RPMI8226 (cell line): Measurements from ENCODE around the gene GTF2E1.
"Not testable (repeated sequence)": the region's sequence is repeated elsewhere in the genome, so short reads cannot be mapped to it uniquely, and the experiment has no call there.

Source experiments
- DNase-seq: peaks from one replicate; pipeline ENCODE4 v3.0.0-alpha.2; 2015

Gene GTF2E1

GRCh38 chr3:120758551-120758950 lies 16.0 kb downstream of the GTF2E1 start:
- DNase-seq, result not testable (repeated sequence)

GRCh38 chr3:120762615-120763014 lies 20.1 kb downstream of the GTF2E1 start:
- DNase-seq, result no peak

GRCh38 chr3:120763601-120764000 lies 21.1 kb downstream of the GTF2E1 start:
- no peak for DNase-seq

GRCh38 chr3:120764206-120764605 lies 21.7 kb downstream of the GTF2E1 start:
- no peak for DNase-seq

- DNase-seq, result no peak
These were observed 23.4 kb downstream of the GTF2E1 start for GRCh38 chr3:120765830-120766493.

- DNase-seq, result no peak
These were observed 24.0 kb downstream of the GTF2E1 start for GRCh38 chr3:120766576-120766975.

- no peak for DNase-seq
These were observed 24.6 kb downstream of the GTF2E1 start for GRCh38 chr3:120767106-120767505.

GRCh38 chr3:120769436-120769835 lies 26.9 kb downstream of the GTF2E1 start:
- DNase-seq, result no peak

- no peak for DNase-seq
These were observed 28.3 kb downstream of the GTF2E1 start for GRCh38 chr3:120770891-120771290.

GRCh38 chr3:120772081-120772480 lies 29.5 kb downstream of the GTF2E1 start:
- no peak for DNase-seq

- no peak for DNase-seq
These were observed 31.4 kb downstream of the GTF2E1 start for GRCh38 chr3:120773932-120774331.

- DNase-seq, result no peak
These were observed 32.9 kb downstream of the GTF2E1 start for GRCh38 chr3:120775411-120775810.

GRCh38 chr3:120778776-120779175 lies 36.2 kb downstream of the GTF2E1 start:
- DNase-seq, result no peak

GRCh38 chr3:120780977-120781376 lies 38.4 kb downstream of the GTF2E1 start:
- no peak for DNase-seq

GRCh38 chr3:120785832-120786231 lies 43.3 kb downstream of the GTF2E1 start:
- DNase-seq, result not testable (repeated sequence)

- no peak for DNase-seq
These were observed 48.5 kb downstream of the GTF2E1 start for GRCh38 chr3:120791010-120791409.

GRCh38 chr3:120791913-120792312 lies 49.4 kb downstream of the GTF2E1 start:
- DNase-seq, result no peak

- DNase-seq, result no peak
These were observed 51.1 kb downstream of the GTF2E1 start for GRCh38 chr3:120793601-120794000.

- peak; percentile 69 for DNase-seq
These were observed 52.6 kb downstream of the GTF2E1 start for GRCh38 chr3:120795017-120795648.

GRCh38 chr3:120795959-120796358 lies 53.4 kb downstream of the GTF2E1 start:
- no peak for DNase-seq

GRCh38 chr3:120796976-120797375 lies 54.4 kb downstream of the GTF2E1 start:
- no peak for DNase-seq

GRCh38 chr3:120797857-120798256 lies 55.3 kb downstream of the GTF2E1 start:
- DNase-seq, result no peak

- DNase-seq, result no peak
These were observed 55.8 kb downstream of the GTF2E1 start for GRCh38 chr3:120798346-120798745.

GRCh38 chr3:120800625-120801024 lies 58.1 kb downstream of the GTF2E1 start:
- DNase-seq, result no peak

GRCh38 chr3:120801484-120801883 lies 58.9 kb downstream of the GTF2E1 start:
- no peak for DNase-seq
